IPS-15b (cell line): ENCODE results near the gene LMBRD2.
"Not testable (repeated sequence)": the region's sequence is repeated elsewhere in the genome, so short reads cannot be mapped to it uniquely, and the experiment has no call there.

Source experiments
- H3K27me3 ChIP-seq: one replicate; pipeline ENCODE4 v1.6.1; 2013; ENCODE audit warnings: low read length; ENCODE audit not compliant: control insufficient read depth, insufficient read depth
- H3K36me3 ChIP-seq: one replicate; pipeline ENCODE4 v1.6.1; 2013; ENCODE audit warnings: low read length; ENCODE audit not compliant: control insufficient read depth, insufficient read depth
- H3K4me1 ChIP-seq: one replicate; pipeline ENCODE4 v1.6.1; 2013; ENCODE audit warnings: mild to moderate bottlenecking, low read length; ENCODE audit not compliant: control insufficient read depth, insufficient read depth
- H3K4me3 ChIP-seq: one replicate; pipeline ENCODE4 v1.5.1; 2013; ENCODE audit warnings: low read depth, low read length
- H3K9ac ChIP-seq: one replicate; pipeline ENCODE4 v1.6.1; 2013; ENCODE audit warnings: low read depth, mild to moderate bottlenecking, low read length
- H3K9me3 ChIP-seq: one replicate; pipeline ENCODE4 v1.6.1; 2013; ENCODE audit warnings: mild to moderate bottlenecking, low read length; ENCODE audit not compliant: control insufficient read depth, insufficient read depth

Gene LMBRD2

DNA sequence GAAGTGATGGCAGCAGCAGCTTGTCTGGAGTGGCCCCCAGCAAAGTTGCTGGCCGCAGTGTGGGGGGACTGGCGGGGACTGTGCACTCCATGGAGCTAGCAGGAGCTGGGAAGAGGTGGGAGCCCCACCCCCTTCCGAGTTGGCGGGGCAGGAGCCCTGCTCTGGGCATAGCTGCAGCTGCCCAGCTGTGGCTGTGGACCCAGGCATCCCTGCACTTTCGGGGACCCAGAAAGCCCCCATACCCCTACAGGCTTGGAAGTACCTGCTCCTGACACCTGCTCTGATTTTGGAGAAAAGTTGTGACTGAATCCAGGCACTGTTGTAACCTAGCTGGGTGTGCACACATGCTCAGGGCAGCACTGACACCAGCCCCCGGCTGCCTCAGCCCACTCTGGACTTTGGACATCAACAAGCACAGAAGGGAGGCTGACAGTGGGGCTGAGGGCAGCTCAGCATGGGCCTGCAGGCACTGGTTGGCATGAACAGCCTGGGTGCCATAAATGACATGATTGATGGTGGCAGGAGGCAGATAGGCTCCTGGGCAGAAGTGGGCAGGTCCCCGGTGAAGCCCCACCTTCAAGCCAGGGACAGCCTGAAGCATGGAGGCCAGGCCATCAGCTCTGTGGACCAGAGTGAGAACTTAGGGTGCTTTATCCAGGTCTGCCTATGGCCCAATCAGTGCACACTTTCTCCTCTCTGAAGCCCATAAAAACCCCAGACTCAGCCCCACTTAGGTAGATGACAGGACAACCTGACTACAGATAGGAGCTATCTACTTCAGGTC, 12.6 kb downstream of the LMBRD2 start:
- H3K9ac ChIP-seq = no peak overlapping the region
- no peaks in the 10 kb centered on the region for H3K36me3 ChIP-seq
- no peaks in the 10 kb centered on the region for H3K27me3 ChIP-seq
- H3K9me3 ChIP-seq = no peaks in the 10 kb centered on the region
- H3K4me1 ChIP-seq = no peaks in the 10 kb centered on the region
- no peak overlapping the region for H3K4me3 ChIP-seq

DNA sequence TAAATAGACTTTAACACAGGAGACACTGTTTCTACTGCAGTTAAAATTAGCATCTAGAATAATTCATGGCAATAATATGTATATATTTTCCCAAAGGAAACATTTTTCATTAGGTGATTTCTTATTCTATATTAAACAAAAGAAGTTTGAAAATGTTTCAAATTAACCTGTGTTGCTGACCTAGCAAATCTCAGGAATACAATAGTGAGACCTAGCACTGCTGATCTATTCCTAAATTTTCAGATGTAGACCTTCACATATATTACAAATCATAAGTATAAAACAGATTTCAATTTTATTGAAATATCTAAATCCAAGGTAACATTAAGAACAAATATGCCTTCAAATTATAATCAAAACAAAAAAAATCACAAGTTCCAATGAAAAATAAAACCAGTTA, 15.1 kb downstream of the LMBRD2 start:
- Histone ChIP-seq H3K4me1 (no peaks in the 10 kb centered on the region), H3K4me3 (no peak overlapping the region), H3K9ac (no peak overlapping the region), H3K36me3 (no peaks in the 10 kb centered on the region), H3K27me3 (no peaks in the 10 kb centered on the region), H3K9me3 (no peaks in the 10 kb centered on the region)

DNA sequence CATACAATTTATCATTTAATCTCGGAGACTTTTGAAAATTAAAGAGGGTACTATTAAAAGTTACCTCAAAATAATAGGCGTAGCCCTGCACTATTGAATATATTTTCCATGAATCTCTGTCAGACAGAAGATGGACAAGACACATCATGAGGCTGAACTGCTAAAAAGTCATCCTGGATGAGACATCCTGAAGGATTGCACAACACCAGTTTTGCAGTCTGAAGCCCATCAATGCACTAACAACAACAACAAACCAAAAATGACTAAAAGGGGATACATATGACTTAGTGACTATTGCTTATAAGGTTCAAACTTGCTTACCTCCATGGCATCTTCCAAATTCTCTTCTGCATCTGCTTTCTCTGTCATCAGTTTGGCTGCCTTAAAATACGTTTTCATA, 15.7 kb downstream of the LMBRD2 start:
- no peaks in the 10 kb centered on the region for H3K9me3 ChIP-seq
- H3K27me3 ChIP-seq = no peaks in the 10 kb centered on the region
- no peak overlapping the region for H3K4me3 ChIP-seq
- H3K9ac ChIP-seq = no peak overlapping the region
- H3K36me3 ChIP-seq = no peaks in the 10 kb centered on the region
- no peaks in the 10 kb centered on the region for H3K4me1 ChIP-seq

DNA sequence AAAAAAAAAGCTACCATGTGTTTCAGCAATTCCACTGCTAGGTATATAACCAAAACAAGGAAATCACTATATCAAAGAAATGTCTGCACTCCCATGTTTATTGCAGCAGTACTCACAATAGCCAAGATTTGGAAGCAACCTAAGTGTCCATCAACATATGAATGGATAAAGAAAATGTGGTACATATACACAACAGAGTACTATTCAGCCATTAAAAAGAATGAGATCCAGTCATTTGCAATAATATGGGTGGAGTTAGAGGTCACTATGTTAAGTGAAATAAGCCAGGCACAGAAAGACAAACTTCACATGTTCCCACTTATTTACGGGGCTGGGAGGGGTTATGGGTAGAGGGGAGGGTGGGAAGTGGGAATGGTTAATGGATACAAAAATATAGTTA, 18.7 kb downstream of the LMBRD2 start:
- H3K9me3 ChIP-seq, H3K4me1 ChIP-seq, H3K9ac ChIP-seq, H3K36me3 ChIP-seq, H3K27me3 ChIP-seq, H3K4me3 ChIP-seq: not testable (repeated sequence)

DNA sequence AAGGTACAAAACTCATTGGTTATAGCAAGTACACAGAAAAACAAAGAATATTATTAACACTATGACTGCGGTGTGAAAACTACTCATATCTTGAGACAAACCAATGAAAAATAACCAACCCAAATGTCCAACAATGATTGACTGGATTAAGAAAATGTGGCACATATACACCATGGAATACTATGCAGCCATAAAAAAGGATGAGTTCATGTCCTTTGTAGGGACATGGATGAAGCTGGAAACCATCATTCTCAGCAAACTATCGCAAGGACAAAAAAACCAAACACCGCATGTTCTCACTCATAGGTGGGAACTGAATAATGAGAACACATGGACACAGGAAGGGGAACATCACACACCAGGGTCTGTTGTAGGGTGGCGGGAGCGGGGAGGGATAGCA, 22.0 kb downstream of the LMBRD2 start:
- not testable (repeated sequence) for H3K4me3 ChIP-seq, H3K4me1 ChIP-seq, H3K9ac ChIP-seq, H3K27me3 ChIP-seq, H3K36me3 ChIP-seq, H3K9me3 ChIP-seq

DNA sequence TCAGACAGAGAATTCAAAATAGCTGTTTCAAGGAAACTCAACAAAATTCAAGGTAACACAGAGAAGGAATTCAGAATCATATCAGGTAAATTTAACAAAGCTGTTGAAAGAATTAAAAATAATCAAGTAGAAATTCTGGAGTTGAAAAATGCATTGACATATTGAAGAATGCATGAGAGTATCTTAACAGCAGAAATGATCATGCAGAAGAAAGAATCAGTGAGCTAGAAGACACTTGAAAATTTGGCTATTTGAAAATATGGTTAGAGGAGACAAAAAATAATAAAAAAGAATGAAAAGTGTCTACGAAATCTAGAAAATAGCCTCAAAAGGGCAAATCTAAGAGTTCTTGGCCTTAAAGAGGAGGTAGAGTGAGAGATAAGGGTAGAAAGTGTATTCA, 22.9 kb downstream of the LMBRD2 start:
- Histone ChIP-seq H3K4me1 (no peaks in the 10 kb centered on the region), H3K4me3 (no peak overlapping the region), H3K9me3 (no peaks in the 10 kb centered on the region), H3K27me3 (no peaks in the 10 kb centered on the region), H3K36me3 (no peaks in the 10 kb centered on the region), H3K9ac (no peak overlapping the region)

DNA sequence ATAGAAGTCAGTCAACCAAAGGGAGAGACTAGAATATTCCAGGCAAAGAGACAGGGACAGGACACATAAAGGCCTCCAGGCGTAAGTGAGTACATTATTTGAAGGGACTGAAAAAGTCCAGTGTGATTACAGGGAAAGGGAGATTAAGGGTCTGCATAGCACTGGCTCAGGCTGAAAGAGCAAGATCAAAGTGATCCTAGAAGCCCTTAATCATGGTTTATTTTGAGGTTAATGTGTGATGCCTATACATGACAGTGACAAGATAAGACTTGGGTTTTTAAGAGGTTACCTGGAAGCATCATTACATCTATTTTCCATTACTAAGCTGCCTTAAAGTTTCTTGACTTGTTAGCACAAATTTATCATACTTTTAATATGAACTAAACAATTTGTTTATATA, 25.8 kb downstream of the LMBRD2 start:
- Histone ChIP-seq H3K9ac (no peak overlapping the region), H3K9me3 (no peaks in the 10 kb centered on the region), H3K27me3 (no peaks in the 10 kb centered on the region), H3K36me3 (no peaks in the 10 kb centered on the region), H3K4me3 (no peak overlapping the region), H3K4me1 (no peaks in the 10 kb centered on the region)

DNA sequence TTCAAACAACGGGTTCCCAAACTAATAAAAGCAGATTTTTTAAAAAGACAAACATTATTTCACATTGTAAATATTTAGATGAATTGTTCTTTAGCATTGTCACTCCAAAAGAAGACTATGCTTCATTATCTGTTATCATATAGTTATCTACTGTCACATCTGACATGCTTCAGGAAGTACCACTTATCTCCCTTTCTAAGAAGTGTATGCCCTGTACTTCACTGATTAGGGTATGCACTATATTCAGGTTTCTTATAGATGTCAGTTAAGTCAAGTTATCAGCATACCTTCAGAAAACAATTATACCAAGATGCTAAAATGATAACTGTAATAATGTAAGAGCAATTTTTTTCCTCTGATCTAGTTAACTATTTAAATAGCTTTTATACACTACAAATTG, 40.4 kb downstream of the LMBRD2 start:
- Histone ChIP-seq H3K36me3 (no peaks in the 10 kb centered on the region), H3K9ac (no peak overlapping the region), H3K9me3 (no peaks in the 10 kb centered on the region), H3K4me1 (peaks cover 4% of the 10 kb centered on the region), H3K4me3 (no peak overlapping the region), H3K27me3 (no peaks in the 10 kb centered on the region)

DNA sequence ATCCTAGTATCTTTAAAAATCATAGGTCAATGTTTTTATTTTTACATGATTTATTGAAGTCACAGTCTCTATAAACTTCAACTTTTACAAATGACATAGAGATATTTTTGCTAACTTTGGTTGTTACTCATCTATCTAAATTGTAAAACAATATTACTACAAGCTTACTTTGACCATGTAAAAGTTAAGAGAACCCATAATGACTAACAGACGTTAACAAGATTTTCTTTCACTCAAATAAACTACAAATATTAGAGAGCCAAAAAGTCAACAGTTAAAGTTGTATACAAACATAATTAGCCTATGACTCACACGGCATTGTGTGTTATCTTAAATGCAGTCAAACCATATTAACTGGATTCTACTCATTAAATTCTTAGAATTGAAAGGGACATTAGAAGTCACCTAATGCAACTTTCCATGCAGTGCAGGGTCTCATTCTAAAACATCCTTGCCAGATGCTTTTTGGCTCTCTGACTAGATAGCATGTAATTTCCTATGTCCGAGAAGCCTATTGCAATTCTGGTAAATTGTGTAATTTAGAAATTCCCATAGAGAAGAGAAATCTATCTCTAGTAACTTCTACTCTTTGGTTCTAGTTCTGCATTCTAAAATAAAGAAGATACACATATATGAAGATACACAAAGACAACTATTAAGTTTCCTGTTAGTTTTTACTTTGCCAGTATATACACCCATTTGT, 42.8 kb downstream of the LMBRD2 start:
- H3K4me1 ChIP-seq = peaks cover 4% of the 10 kb centered on the region
- no peak overlapping the region for H3K9ac ChIP-seq
- no peaks in the 10 kb centered on the region for H3K36me3 ChIP-seq
- H3K27me3 ChIP-seq = no peaks in the 10 kb centered on the region
- no peaks in the 10 kb centered on the region for H3K9me3 ChIP-seq
- H3K4me3 ChIP-seq = no peak overlapping the region

DNA sequence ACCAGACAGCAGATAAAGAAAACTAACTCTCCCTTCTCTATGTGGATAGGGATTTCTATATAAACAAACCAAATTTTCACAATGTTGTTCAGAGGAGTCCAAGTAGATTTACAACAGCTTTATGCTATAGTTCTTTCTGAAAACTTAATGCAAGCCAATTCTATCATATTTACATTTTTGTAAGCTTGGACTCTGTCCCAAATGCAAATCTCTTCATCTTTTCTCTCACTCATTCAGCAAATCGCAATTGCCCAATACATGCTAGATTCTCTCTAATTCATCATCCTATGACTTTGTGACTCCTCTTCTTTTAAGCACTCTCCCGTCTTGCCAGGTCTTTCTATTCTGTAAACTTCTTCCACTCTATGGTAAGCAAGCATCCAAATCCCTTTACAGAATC, 45.9 kb downstream of the LMBRD2 start:
- Histone ChIP-seq H3K4me1 (peaks cover 5% of the 10 kb centered on the region), H3K36me3 (no peaks in the 10 kb centered on the region), H3K4me3 (no peak overlapping the region), H3K27me3 (no peaks in the 10 kb centered on the region), H3K9ac (no peak overlapping the region), H3K9me3 (no peaks in the 10 kb centered on the region)

DNA sequence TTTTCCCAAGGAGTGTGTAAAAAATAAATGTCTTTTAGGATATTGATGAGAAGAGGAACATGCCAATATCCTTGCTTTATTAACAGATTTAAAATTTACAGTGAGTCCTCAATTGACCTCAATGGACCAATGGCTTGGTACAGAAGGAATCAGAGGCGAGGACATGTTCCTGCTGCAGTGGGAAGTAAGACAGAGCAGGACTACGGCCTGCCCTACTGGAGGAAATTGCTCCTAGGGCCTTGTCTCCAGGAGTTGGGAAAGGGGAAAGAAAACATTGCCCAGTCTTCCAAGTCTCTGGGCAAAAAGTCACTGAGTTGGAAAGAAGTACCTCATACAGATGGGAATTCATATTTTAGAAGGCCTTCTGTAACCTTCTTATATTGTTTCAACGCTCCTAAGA, 51.9 kb downstream of the LMBRD2 start:
- Histone ChIP-seq H3K4me3 (no peak overlapping the region), H3K4me1 (peaks cover 14% of the 10 kb centered on the region), H3K9me3 (no peaks in the 10 kb centered on the region), H3K9ac (no peak overlapping the region), H3K36me3 (no peaks in the 10 kb centered on the region), H3K27me3 (no peaks in the 10 kb centered on the region)

DNA sequence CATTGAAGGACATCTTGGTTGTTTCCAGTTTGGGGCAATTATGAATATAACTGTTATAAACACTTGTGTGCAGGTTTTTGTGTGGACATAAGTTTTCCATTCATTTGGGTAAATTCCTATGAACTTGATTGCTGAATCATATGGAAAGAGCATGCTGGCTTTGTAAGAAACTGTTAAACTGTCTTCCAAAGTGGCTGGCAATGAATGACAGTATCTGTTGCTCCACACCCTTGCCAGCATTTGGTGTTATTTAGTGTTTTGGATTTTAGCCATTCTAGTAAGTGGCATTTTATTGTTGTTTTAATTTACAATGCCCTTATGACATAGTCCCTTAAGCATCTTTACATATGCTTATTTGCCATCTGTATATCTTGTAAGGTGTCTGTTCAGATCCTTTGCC, 55.2 kb downstream of the LMBRD2 start:
- Histone ChIP-seq H3K27me3 (no peaks in the 10 kb centered on the region), H3K4me1 (peaks cover 9% of the 10 kb centered on the region), H3K4me3 (no peak overlapping the region), H3K36me3 (no peaks in the 10 kb centered on the region), H3K9me3 (no peaks in the 10 kb centered on the region), H3K9ac (no peak overlapping the region)
